GM19043 (cell line): ENCODE measurements around the gene CCDC120.
A peak's percentile ranks its signal among the peaks of the same experiment; 100 is the strongest.

Experiments used
- ATAC-seq: cut with Tn5 transposase; IDR thresholded peaks from one replicate; pipeline ENCODE4 v1.9.1; 2021; ENCODE audit warnings: low read depth; ENCODE audit not compliant: unreplicated experiment

The CCDC120 gene

GRCh38 chrX:49100704-49101628 lies 42.2 kb downstream of the CCDC120 start:
- ATAC-seq: peak; percentile 95

- no peak for ATAC-seq
These were observed 42.8 kb downstream of the CCDC120 start for GRCh38 chrX:49101629-49101984.

DNA sequence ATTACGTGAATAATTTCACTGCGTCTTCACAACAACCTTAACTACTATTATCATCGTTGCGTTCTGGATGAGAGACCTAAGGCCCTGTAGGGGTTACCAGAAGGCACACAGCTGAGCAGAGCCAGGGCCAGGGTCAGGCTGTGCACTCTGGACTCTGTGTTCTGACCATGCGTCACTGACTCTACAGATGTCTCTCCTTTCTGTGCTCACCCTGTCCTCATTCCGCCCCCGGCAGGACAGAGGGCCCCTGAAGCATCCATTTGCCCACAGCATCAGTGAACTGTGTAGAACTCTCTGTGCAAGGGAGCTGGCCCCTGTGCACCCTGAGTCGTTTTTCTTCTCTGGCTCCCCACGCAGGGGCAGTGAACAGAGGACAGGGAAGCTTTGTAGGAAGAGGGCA lies 43.4 kb downstream of the CCDC120 start:
- no peak for ATAC-seq

- ATAC-seq: no peak
These were observed 44.8 kb downstream of the CCDC120 start for GRCh38 chrX:49103637-49104036.

GRCh38 chrX:49106296-49106695 lies 47.5 kb downstream of the CCDC120 start:
- ATAC-seq: no peak

DNA sequence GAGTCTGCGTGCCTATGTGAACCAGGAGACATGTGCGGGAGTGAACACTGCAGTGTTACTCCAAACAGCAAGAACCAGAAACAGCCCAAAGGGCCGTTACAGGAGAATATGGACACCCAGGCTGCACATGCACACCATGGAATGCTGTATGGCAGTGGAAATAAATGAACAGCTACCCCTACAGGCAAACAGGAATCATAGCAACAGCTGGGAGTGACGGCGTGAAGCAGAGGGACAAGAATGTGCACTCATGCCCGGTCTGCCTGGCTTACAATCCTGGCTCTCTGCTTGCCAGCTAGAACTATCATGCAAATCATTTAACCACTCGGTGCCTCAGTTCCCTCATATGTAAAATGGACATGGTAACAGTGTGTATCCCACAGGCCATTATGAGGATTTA lies 48.1 kb downstream of the CCDC120 start:
- no peak for ATAC-seq

- no peak for ATAC-seq
These were observed 49.8 kb downstream of the CCDC120 start for GRCh38 chrX:49108641-49109040.

DNA sequence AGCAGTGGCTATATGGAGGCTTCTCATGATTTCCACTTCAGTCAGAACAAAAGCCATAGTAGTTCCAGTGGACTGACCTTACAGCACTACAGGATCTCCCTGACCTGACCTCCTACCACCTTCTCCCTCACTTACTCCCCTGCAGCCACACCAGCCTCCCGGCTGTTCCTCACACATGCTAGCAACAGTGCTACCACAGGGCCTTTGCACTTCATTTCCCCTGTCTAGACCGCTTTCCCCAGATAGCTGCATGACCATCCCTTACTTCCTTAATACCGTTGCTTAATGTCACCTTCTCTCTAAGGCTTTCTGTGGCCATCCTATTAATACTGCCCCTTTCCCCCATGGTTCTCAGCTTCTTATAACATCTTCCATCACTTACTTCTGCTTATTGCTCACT lies 51.6 kb downstream of the CCDC120 start:
- no peak for ATAC-seq

- no peak for ATAC-seq
These were observed 53.0 kb downstream of the CCDC120 start for GRCh38 chrX:49111791-49112190.

DNA sequence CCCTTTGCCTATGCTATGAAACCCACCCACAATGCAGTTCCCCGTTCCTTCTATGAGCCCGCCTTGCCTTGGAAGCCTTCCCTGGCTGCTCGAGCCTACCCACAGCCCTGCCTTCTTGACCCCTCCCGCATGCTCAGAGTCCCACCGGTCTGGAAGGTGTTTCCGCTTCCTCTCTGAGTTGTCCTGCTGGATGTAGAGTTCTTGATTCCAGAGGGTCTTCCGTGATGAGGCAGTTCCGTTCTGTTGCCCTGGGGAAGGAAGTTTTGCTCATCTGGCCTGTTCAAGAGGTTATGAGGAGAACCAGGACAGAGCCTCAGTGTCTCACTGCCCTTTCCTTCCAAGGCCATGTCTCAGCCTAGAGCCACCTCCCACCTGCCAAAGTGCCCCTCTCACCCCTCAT lies 57.3 kb downstream of the CCDC120 start:
- ATAC-seq: no peak

GRCh38 chrX:49116716-49117115 lies 57.9 kb downstream of the CCDC120 start:
- ATAC-seq: no peak

GRCh38 chrX:49117581-49117980 lies 58.8 kb downstream of the CCDC120 start:
- ATAC-seq: no peak
